ENCODE data around the gene NR6A1. TPM values are rescaled to one million over a fixed set of nuclear protein-coding genes. Genes with fewer than 3 reads are reported as not detected.

The NR6A1 gene
- total RNA-seq, 4 donors from 2014 or later = 9.7 to 14.6 (median 12.5) TPM

- in situ Hi-C loops (cut with MboI; ENCODE audit: low pct_ligation_motif_present in 1 of 4, low pct_unique_long_range_greater_than_20kb in 1 of 4, low sequenced_read_pairs in 3 of 4) (no loop called here), intact Hi-C loops (cut with DNase I; ENCODE audit: low total_unique reads) (no loop called here)
- H3K9me3 ChIP-seq = no peaks in the 10 kb centered on the region
- no peaks in the 10 kb centered on the region for H3K4me1 ChIP-seq
- WGBS, 2 donors (ENCODE audit: low coverage in 1 of 2) = 73 to 74% methylated on average over 3 to 5 of the region's 5 CpGs
- H3K36me3 ChIP-seq = no peaks in the 10 kb centered on the region
- TF ChIP-seq CTCF (IDR thresholded peaks at IDR 0.05) (no peak), POLR2A (IDR thresholded peaks at IDR 0.05) (no peak), POLR2AphosphoS5 (IDR thresholded peaks at IDR 0.05) (no peak), EP300 (IDR thresholded peaks at IDR 0.05; ENCODE audit: low read depth) (no peak)
- no peak for DNase-seq
- H3K27ac ChIP-seq = no peak overlapping the region
- no peaks in the 10 kb centered on the region for H3K27me3 ChIP-seq
- no peak overlapping the region for H3K4me3 ChIP-seq
Observed at GRCh38 chr9:124697326-124698200, 73.5 kb downstream of the NR6A1 start.

DNA sequence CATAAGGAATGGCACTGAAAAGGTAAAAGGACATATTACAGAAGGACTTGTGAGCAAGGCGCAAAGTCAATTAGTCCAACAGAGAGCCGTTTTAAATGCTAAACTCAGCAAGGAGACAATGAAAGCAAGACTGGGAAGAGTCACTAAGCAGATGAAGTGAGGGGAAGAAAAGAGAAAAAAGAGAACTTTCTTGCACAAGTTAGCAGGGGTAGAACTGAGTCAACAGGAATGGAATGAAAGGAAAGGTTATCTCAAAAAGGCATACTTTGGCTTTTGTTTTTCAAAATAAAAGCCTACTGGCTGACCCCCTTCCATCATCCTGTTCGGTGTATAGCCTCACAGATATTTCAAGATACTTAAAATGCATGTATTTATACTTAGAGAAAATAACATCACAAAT, 75.0 kb downstream of the NR6A1 start:
- Histone ChIP-seq H3K4me1 (no peaks in the 10 kb centered on the region), H3K27me3 (no peaks in the 10 kb centered on the region), H3K36me3 (no peaks in the 10 kb centered on the region), H3K27ac (no peak overlapping the region), H3K9me3 (no peaks in the 10 kb centered on the region), H3K4me3 (no peak overlapping the region)
- no peak for DNase-seq
- TF ChIP-seq POLR2A (IDR thresholded peaks at IDR 0.05) (no peak), EP300 (IDR thresholded peaks at IDR 0.05; ENCODE audit: low read depth) (no peak), POLR2AphosphoS5 (IDR thresholded peaks at IDR 0.05) (no peak), CTCF (IDR thresholded peaks at IDR 0.05) (no peak)
- 89 to 91% methylated on average over 3 of the region's 3 CpGs for WGBS, 2 donors (ENCODE audit: low coverage in 1 of 2)
- intact Hi-C loops (cut with DNase I; ENCODE audit: low total_unique reads) = no loop called here
- in situ Hi-C loops (cut with MboI; ENCODE audit: low pct_ligation_motif_present in 1 of 4, low pct_unique_long_range_greater_than_20kb in 1 of 4, low sequenced_read_pairs in 3 of 4) = no loop called here

GRCh38 chr9:124695280-124695890, 75.7 kb downstream of the NR6A1 start:
- Histone ChIP-seq H3K4me3 (no peak overlapping the region), H3K27ac (no peak overlapping the region), H3K4me1 (no peaks in the 10 kb centered on the region), H3K36me3 (no peaks in the 10 kb centered on the region), H3K27me3 (no peaks in the 10 kb centered on the region), H3K9me3 (no peaks in the 10 kb centered on the region)
- TF ChIP-seq CTCF (IDR thresholded peaks at IDR 0.05) (no peak), EP300 (IDR thresholded peaks at IDR 0.05; ENCODE audit: low read depth) (no peak), POLR2A (IDR thresholded peaks at IDR 0.05) (no peak), POLR2AphosphoS5 (IDR thresholded peaks at IDR 0.05) (no peak)
- 88 to 94% methylated on average over 9 to 16 of the region's 16 CpGs for WGBS, 2 donors (ENCODE audit: low coverage in 1 of 2)
- in situ Hi-C loops (cut with MboI; ENCODE audit: low pct_ligation_motif_present in 1 of 4, low pct_unique_long_range_greater_than_20kb in 1 of 4, low sequenced_read_pairs in 3 of 4) = no loop called here
- no peak for DNase-seq
- intact Hi-C loops (cut with DNase I; ENCODE audit: low total_unique reads) = loop anchor here (1.0 kb wide), 1 partner anchor 18 kb away; no protein-coding TSS in a partner anchor

DNA sequence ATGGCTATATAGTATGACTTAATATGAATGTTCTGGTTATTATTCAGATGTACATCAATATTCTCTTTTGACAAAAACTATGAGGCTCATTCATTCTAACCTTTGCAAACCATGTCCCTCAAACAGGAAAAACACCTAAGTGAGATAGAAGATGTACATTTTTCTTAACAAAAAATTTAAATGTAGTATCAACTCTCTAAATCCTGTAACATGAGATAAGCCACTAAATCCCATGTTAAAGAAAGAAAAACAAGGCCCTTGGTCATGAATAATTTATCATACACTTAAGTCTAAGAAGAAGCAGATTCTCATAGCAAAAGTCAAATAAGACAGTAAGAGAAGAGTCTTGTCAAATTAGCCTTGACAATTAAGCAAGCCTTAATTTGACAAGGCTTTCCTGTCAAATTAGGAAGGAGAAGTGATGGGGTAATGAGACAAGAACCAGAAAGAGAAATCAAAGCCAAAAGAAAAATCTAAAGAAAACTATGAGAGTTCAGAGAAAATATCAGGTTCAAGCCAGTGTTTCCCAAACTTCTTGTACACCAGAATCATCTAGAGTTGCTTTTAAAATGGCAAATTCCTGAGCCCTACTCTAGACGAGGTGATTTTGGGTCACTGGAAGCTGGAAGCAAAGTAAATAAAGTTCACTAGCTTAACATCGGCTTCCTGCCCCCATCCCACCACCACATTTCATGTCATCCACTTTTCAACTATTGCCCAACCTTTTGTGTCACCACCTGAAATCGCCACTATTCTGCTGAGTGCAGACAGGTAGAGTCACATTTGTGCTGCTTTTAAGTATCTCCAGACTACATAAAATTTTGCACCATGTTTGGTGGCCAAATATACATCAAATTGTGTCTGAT, 76.5 kb downstream of the NR6A1 start:
- H3K9me3 ChIP-seq = no peaks in the 10 kb centered on the region
- TF ChIP-seq EP300 (IDR thresholded peaks at IDR 0.05; ENCODE audit: low read depth) = no peak
- no peak for TF ChIP-seq POLR2AphosphoS5 (IDR thresholded peaks at IDR 0.05)
- no peak for TF ChIP-seq CTCF (IDR thresholded peaks at IDR 0.05)
- no peak for TF ChIP-seq POLR2A (IDR thresholded peaks at IDR 0.05)
- WGBS, 2 donors (ENCODE audit: low coverage in 1 of 2) = 65 to 79% methylated on average over 3 of the region's 3 CpGs
- H3K36me3 ChIP-seq = no peaks in the 10 kb centered on the region
- H3K4me3 ChIP-seq = no peak overlapping the region
- no peaks in the 10 kb centered on the region for H3K27me3 ChIP-seq
- in situ Hi-C loops (cut with MboI; ENCODE audit: low pct_ligation_motif_present in 1 of 4, low pct_unique_long_range_greater_than_20kb in 1 of 4, low sequenced_read_pairs in 3 of 4) (no loop called here), intact Hi-C loops (cut with DNase I; ENCODE audit: low total_unique reads) (loop anchor here (1.0 kb wide), 1 partner anchor 17 kb away; no protein-coding TSS in a partner anchor)
- H3K4me1 ChIP-seq = no peaks in the 10 kb centered on the region
- H3K27ac ChIP-seq = no peak overlapping the region
- no peak for DNase-seq
